ENCODE measurements around the gene SEMG1. TPM values are rescaled to one million over a fixed set of nuclear protein-coding genes. Genes with fewer than 3 reads are reported as not detected.

SEMG1 gene, protein sequence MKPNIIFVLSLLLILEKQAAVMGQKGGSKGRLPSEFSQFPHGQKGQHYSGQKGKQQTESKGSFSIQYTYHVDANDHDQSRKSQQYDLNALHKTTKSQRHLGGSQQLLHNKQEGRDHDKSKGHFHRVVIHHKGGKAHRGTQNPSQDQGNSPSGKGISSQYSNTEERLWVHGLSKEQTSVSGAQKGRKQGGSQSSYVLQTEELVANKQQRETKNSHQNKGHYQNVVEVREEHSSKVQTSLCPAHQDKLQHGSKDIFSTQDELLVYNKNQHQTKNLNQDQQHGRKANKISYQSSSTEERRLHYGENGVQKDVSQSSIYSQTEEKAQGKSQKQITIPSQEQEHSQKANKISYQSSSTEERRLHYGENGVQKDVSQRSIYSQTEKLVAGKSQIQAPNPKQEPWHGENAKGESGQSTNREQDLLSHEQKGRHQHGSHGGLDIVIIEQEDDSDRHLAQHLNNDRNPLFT
- total RNA-seq, result not detected

DNA sequence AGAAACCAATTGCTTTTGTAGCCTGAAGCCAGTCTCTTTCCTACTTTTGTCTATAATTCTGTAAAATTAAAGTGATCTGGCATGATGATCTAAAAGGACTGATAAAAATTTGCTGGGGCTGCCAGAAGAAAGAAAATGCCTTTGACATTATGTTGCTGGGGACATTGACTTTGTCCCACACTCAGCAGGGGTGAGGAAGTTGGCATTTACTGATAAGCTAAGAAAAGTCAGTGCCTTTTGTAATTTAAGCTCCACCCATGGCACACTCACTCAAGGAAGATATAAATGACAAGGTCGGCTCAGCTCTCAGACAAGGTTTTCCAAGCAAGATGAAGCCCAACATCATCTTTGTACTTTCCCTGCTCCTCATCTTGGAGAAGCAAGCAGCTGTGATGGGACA is at the start of gene SEMG1:
Gene SEMG1 (plus strand): TSS at position 309 of the 400 bp plus-strand sequence. CDS start 21 bp downstream, at position 330.
- DNase-seq (ENCODE audit: low spot score in 2 of 2) (no peak), ATAC-seq (no peak)
- Mint-ChIP-seq H3K9me3 (peaks cover 5% of the 10 kb centered on the region in 2 donors), H3K36me3 (no peaks in the 10 kb centered on the region), H3K27ac (no peak within 1 kb of the TSS)

DNA sequence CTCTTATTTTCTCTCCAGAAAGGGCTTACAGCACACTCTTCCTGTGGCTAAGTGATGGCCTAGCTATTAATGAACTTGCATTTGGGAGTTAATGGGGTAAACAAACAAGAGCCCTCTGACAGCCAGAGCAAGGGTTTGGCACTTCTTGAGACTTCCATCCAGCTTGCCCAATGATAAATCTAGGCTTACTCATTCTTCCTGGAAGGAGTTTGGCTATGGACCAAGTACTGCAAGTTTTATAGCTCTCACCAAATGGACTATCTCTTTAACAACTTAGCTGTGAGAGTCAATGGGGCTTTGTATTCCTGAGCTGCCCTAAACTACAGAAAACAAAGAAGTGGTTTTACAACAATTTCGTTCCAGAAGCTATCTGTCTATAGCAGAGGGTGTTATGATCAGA is 48.9 kb upstream of the SEMG1 start:
- DNase-seq (ENCODE audit: low spot score in 2 of 2) (no peak), ATAC-seq (no peak)
- H3K36me3 Mint-ChIP-seq, result peaks cover 21 to 45% of the 10 kb centered on the region in 2 donors
- no peak overlapping the region for H3K27ac Mint-ChIP-seq
- H3K9me3 Mint-ChIP-seq, result peaks cover 23 to 26% of the 10 kb centered on the region in 2 donors

DNA sequence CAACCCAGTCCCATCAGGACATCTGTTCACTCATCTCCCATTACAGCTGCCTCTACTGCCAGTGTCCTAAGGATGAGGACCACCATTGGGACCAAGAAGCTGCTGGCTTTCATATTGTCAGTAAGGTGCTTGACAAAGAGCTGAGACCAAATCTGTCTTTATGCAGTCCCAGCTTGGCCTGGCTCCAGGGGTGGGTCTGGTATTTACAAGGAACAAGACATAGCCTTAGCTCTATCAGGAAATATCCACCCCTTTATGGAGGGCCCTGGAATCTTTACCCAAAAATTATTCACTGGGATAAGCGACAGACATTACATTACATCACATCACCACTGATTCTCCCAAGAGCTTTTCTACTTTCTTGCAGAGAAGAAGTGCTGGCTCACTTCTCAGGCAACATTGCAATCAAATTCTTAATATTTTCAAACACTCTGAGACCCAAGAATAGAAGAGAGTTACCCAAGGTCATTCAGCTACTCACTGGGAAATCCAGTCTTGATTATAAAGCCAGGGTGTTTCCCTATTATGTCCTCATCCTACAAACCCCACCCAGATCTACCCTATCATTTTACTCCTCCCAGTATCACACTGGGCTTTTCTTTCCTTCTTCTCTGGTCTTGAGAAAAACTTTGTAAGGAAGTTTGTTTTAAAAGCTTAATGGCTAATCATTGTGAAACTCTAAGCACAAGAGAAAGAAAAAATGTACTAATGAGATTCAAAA is 43.6 kb upstream of the SEMG1 start:
- H3K9me3 Mint-ChIP-seq, result peaks cover 22 to 26% of the 10 kb centered on the region in 2 donors
- ATAC-seq (no peak), DNase-seq (ENCODE audit: low spot score in 2 of 2) (no peak)
- H3K27ac Mint-ChIP-seq, result no peak overlapping the region
- H3K36me3 Mint-ChIP-seq, result peaks cover 23 to 24% of the 10 kb centered on the region in 2 donors

DNA sequence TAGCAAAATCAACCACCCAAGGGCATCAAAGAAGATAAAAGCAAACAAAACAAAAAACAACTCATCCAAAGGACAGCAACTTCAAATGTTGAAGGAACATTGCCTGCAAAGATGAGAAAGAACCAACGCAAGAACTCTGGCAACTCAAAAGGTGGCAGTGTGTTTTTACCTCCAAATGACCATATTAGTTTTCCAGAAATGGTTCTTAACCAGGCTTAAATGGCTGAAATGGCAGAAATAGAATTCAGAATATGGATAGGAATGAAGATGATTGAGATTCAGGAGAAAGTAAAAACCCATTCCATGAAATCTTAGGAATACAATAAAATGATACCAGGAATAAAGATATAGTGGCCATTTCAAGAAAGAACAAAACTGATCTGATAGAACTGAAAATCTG is 41.9 kb upstream of the SEMG1 start:
- no peak for DNase-seq (ENCODE audit: low spot score in 2 of 2)
- Mint-ChIP-seq H3K36me3 (peaks cover 12 to 16% of the 10 kb centered on the region in 2 donors), H3K9me3 (peaks cover 9 to 12% of the 10 kb centered on the region in 2 donors), H3K27ac (no peak overlapping the region)
- no peak for ATAC-seq

DNA sequence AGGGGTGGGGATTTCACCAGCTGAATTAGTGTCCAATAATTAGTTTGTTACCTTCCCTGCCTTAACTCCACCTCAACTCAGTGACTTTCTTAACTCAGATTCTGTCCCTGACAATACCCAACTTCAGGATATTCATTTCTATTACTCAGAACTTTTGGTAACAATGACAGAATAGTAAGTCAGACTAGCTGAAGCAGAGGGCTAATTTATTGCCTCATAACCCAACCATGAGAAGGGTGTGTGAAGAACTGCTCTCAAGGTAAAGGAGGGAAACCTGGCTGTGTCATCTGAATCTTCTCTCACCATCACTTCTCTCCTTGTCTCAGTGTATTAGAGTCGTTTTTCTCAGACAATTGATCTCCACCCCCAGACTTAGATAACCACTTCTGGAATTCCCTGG is 33.3 kb upstream of the SEMG1 start:
- Mint-ChIP-seq H3K9me3 (no peaks in the 10 kb centered on the region), H3K27ac (no peak overlapping the region), H3K36me3 (no peaks in the 10 kb centered on the region)
- no peak for ATAC-seq
- DNase-seq (ENCODE audit: low spot score in 2 of 2), result no peak

DNA sequence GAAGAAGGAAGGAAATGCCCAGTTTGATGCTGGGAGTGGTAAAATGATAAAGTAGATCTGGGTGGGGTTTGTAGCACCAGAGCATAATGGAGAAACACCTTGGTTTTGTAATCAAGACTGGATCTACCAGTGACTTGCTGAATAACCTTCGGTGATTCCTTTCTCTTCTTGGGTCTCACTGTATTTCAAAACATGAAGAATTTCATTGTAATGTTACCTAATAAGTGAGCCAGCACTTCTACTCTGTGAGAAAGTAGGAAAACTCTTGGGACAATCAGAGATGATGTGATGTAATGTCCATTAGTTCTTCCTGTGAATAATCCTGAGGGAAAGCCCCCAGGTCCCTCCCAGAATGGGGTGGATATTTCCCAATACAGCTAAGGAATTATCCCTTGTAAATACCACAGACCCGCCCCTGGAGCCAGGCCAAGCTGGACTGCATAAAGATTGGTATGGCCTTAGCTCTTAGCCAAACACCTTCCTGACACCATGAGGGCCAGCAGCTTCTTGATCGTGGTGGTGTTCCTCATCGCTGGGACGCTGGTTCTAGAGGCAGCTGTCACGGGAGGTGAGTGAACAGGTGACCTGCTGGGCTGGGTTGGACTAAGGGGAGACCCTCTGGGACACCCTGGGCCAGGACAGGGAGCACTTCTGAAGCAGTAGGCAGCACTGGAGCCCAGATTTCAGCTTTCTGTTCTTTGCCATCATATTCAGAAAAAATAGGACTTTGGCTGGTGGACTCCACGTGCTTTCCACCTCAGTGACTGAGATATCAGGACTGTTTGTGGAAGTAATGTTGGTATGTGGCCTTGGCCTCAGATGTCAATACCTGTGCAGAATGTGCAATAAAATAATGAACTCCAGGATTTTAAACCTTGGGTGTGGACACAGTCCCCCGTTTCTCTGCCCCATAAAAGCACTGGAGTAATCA is 32.1 kb upstream of the SEMG1 start, which contains the start of gene PI3:
Gene PI3 (plus strand): TSS at position 469 of the 931 bp plus-strand sequence. CDS start 21 bp downstream, at position 490.
- ATAC-seq, result no peak
- Mint-ChIP-seq H3K27ac (no peak within 1 kb of the TSS), H3K36me3 (no peaks in the 10 kb centered on the region), H3K9me3 (no peaks in the 10 kb centered on the region)
- no peak for DNase-seq (ENCODE audit: low spot score in 2 of 2)

DNA sequence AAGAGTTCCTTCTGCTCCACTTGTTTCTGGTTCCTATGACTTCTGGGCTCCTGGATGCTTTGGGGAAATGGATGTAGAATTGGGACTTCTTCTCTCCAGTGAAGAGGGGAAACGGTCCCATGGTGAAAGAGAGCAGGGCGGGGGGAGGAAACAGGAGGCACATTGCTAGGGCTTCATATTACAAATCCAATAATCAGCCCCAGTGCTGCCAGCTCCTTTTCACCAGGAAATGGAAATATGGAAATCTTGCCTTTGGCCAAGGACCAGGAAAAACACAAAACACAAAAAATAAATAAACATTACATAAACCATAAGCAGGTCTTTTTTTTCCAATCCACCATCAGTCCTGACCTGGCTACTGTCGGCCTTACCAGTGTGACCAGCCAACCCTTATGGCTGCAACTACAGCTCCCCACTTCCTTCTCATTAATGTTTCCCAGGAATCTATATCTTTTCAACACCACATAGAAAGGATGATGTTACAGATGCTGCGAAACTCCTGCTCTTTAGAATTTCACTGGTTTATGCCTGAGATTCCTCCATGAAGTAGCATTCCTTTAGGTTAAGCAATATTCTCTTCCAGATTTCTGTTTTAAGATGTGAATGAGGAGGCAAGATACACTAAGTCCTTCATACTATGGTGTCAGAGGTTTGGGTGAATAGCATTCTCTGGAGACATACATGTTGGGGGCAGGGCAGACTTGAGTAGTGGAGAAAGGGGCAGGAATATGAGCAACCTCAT is 30.1 kb upstream of the SEMG1 start:
- DNase-seq (ENCODE audit: low spot score in 2 of 2) (no peak), ATAC-seq (no peak)
- no peaks in the 10 kb centered on the region for H3K36me3 Mint-ChIP-seq
- no peaks in the 10 kb centered on the region for H3K9me3 Mint-ChIP-seq
- H3K27ac Mint-ChIP-seq, result no peak overlapping the region

DNA sequence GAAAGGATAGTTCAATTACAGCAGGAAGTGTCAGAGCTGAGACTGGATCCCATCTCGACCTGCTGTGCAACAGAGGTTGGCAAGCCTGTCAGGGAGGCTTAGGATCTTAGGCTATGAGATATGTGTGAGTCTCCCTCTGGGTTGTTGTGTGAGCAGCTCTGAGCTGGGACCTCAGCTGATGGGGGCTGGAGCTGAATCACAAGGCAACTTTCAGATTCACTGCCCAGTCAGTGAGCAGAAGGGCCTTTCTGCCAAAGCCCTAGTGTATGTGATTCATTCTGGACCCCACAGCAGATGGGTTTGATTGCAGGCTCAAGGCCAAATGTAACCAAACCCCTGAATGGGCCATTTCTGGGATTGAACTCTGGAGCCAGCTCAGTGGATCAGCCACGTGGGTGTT is 27.7 kb upstream of the SEMG1 start:
- no peaks in the 10 kb centered on the region for H3K9me3 Mint-ChIP-seq
- ATAC-seq (no peak), DNase-seq (ENCODE audit: low spot score in 2 of 2) (no peak)
- no peak overlapping the region for H3K27ac Mint-ChIP-seq
- no peaks in the 10 kb centered on the region for H3K36me3 Mint-ChIP-seq

DNA sequence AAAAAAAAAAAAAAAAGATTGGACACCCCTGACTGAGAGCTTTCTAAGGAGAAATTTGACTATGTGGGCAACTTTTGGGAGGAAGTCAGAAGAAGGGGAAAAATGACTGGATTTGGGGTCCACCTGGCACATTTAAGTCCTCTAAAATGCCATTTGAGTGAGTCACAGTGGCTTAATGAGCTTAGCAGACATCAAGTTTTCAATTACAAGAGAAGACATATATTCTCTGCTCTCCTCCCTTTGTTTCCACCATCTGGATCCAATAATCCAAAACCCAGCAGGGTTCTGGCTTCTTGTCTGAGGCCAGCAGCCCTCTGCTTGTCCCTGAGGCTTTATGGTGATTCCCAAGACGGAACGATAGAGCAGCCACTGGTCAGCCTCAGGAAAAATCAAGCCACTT is 25.2 kb upstream of the SEMG1 start:
- ATAC-seq (no peak), DNase-seq (ENCODE audit: low spot score in 2 of 2) (no peak)
- H3K9me3 Mint-ChIP-seq, result no peaks in the 10 kb centered on the region
- H3K27ac Mint-ChIP-seq, result no peak overlapping the region
- H3K36me3 Mint-ChIP-seq, result no peaks in the 10 kb centered on the region

DNA sequence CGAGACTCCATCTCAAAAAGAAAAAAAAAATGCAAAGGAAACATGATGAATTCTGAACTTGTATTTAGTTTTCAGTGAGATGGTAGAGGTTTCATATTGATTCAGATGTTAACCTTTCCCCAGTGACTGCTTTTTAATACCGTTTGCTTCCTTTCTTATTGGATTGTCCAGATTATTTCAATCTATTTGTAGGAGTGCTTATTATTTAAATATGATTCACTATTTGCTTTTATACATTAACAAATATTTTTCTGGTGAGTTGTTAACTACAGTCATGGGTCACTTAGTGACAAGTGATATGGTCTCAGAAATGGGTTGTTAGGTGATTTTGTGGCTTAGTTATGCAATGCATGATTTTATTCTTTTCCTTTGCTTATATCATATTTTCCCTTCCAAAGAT is 23.7 kb upstream of the SEMG1 start:
- Mint-ChIP-seq H3K27ac (no peak overlapping the region), H3K9me3 (no peaks in the 10 kb centered on the region), H3K36me3 (no peaks in the 10 kb centered on the region)
- ATAC-seq (no peak), DNase-seq (ENCODE audit: low spot score in 2 of 2) (no peak)

DNA sequence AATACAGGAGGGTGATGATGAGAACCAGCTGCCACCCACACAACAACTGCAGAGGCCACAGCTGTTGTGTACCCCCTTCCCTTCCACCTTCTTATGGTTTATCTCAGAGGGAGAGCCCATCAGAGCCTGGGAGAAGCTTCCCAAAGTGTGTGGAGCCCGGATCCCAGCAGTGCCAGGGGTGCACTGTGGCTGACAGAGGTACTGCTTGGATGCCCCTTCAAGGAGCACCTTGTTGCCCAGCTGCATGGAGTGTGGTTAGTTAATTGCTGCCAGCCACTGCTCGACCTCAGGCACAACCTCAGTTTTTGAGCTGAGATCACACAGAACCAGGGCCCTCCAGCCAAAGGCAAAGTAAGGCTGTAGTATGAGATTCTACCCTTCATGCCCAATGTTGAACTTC is 19.1 kb upstream of the SEMG1 start:
- no peaks in the 10 kb centered on the region for H3K36me3 Mint-ChIP-seq
- DNase-seq (ENCODE audit: low spot score in 2 of 2) (no peak), ATAC-seq (no peak)
- H3K27ac Mint-ChIP-seq, result no peak overlapping the region
- no peaks in the 10 kb centered on the region for H3K9me3 Mint-ChIP-seq

DNA sequence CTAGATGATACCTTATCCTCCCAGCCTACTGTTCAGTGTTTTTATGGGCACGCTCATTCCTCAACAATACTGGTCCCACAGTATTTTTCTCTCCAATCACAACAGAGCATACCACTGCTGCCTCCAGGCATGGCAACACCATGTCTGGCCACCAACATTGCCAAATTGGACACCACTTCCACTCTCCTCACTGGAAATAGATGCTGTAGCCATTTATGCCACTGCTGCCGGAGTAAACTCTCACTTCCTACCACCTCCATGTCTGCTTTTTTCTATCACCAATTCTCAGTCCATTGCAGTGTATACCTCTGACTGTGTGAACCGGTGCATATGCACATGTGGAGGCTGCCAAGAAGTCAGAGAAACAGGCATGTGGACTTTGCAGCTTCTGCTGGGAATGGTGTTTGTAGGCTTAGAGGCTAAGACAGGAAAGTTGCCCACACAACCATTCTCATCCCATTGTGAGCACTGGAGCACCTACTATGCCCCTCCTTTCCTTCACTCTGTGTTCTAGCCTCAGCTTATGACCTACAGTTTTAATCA is 17.7 kb upstream of the SEMG1 start:
- no peaks in the 10 kb centered on the region for H3K36me3 Mint-ChIP-seq
- no peak for ATAC-seq
- DNase-seq (ENCODE audit: low spot score in 2 of 2), result no peak
- no peak overlapping the region for H3K27ac Mint-ChIP-seq
- no peaks in the 10 kb centered on the region for H3K9me3 Mint-ChIP-seq

DNA sequence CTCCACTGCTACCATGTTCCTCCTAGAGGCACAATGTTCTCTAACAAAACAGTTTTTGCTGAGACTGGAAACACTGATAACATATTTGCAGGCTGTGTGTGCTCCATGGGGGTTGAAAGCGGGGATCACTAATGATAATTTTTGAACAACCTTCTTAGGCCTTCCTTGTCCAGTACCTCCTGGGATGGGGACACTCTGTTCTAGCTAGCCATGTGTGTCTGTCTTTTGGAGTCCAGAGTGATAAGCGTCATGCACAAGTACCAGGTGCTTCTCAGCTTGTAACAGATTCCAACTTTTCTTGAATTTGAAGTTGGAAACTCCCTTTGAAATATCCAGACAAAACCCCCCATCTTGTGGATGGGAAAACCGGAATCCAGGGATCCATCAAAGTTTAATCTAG is 17.0 kb upstream of the SEMG1 start:
- no peaks in the 10 kb centered on the region for H3K9me3 Mint-ChIP-seq
- ATAC-seq, result no peak
- DNase-seq (ENCODE audit: low spot score in 2 of 2), result no peak
- H3K36me3 Mint-ChIP-seq, result no peaks in the 10 kb centered on the region
- H3K27ac Mint-ChIP-seq, result no peak overlapping the region

DNA sequence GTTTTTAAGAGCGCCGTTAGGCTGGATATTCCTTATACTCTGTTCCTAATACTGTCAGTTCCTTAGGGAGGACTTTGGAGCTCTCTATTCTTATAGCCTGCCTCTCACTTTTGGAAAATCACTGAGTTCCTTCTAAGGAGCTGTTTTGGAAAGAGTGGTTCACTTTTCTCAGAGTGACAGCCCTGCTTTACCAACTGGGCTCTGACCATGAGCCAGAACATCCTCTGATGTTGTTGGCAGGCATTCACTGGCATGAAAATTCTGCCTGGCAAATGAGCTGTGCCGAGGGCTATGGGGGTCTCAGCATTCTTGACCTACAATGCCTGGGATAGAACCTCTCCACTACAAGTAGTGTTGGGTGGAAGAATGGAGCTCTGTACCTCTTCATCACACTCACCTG is 14.9 kb upstream of the SEMG1 start:
- DNase-seq (ENCODE audit: low spot score in 2 of 2) (no peak), ATAC-seq (no peak)
- Mint-ChIP-seq H3K36me3 (no peaks in the 10 kb centered on the region), H3K27ac (no peak overlapping the region), H3K9me3 (no peaks in the 10 kb centered on the region)

DNA sequence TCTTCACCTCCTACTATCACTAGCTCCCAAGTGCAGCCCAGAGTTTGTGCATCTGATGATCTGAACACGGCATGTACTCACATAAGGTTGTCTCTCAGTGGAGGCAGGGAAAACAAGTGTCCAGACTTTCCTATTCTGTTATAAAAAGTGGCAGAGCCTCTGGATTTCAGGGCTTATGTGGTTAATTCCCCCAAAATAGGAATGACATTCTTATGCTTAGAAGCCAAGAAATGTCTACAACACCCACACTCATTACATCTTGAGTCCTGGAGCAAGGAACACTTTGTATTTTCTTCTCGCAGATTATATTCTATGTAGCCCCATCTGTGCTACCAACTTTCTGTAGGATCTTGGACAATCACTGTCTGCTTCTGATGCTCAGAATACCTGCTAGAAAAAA is 13.5 kb upstream of the SEMG1 start:
- Mint-ChIP-seq H3K36me3 (no peaks in the 10 kb centered on the region), H3K27ac (no peak overlapping the region), H3K9me3 (no peaks in the 10 kb centered on the region)
- DNase-seq (ENCODE audit: low spot score in 2 of 2), result no peak
- no peak for ATAC-seq

DNA sequence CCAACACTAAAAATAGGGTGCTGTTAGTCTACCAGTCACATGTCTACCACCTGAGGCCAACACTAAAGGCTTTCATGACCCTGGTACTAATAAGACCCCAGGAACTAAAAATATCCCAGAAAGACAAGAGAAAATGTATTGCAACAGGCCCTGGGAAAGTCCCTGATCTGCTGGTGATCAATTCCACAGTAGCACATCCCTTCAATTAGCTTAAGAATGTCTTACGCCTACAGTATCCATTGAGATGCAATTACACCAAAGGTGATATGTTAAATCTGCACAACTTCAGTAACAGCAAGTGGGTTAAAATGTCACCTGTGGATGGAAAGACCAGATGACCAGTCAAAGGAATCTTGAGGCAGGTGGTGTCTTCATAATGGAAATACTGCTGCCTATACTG is 3.1 kb downstream of the SEMG1 start:
- no peak for ATAC-seq
- no peak overlapping the region for H3K27ac Mint-ChIP-seq
- no peaks in the 10 kb centered on the region for H3K9me3 Mint-ChIP-seq

More for the DNA sequence above, 3.1 kb downstream of the SEMG1 start:
- no peaks in the 10 kb centered on the region for H3K36me3 Mint-ChIP-seq
- no peak for DNase-seq (ENCODE audit: low spot score in 2 of 2)
